ENCODE results near the gene TBC1D32.

GRCh38 chr6:121223212-121223611, 111.1 kb downstream of the TBC1D32 start:
- no peak for TF ChIP-seq CTCF (IDR thresholded peaks at IDR 0.05; ENCODE audit: insufficient read depth, low read length)
- no peak for TF ChIP-seq POLR2AphosphoS5 (IDR thresholded peaks at IDR 0.05; ENCODE audit: low read depth)
- TF ChIP-seq REST (IDR thresholded peaks at IDR 0.05; ENCODE audit: insufficient replicate concordance, low read depth), result no peak
